Fibroblast of villous mesenchyme (primary cell): ENCODE data around the gene TGM1. TPM values are rescaled to one million over a fixed set of nuclear protein-coding genes. Genes with fewer than 3 reads are reported as not detected.
"Not testable (repeated sequence)": the region's sequence is repeated elsewhere in the genome, so short reads cannot be mapped to it uniquely, and the experiment has no call there.

Experiments
- DNase-seq: peaks from one replicate; pipeline ENCODE4 v3.0.0-alpha.2; 2010; ENCODE audit warnings: low read depth
- H3K4me3 ChIP-seq: 2 replicates; pipeline ENCODE4 v1.5.1; 2011; ENCODE audit warnings: low read depth, mild to moderate bottlenecking, low read length
- CTCF ChIP-seq: IDR thresholded peaks from 2 replicates; pipeline ENCODE4 v1.5.1; 2012; ENCODE audit warnings: low read depth, mild to moderate bottlenecking, low read length; ENCODE audit not compliant: insufficient read depth
- total RNA-seq: library from RNA; depleted of rRNA; stranded (reverse); fragments of >200 nt; gene quantifications from 2 replicates; pipeline ENCODE4 v1.2.3, GENCODE V29; 2012

Gene TGM1
- total RNA-seq, 1 donor, result 2.2 TPM

GRCh38 chr14:24212924-24213865 is 49.8 kb downstream of the TGM1 start, which contains the start of gene CHMP4A:
TSS of gene CHMP4A (minus strand) at chr14:24213488. CDS start at chr14:24213439, 49 bp downstream.
- TF ChIP-seq CTCF, result peak; percentile 26
- DNase-seq, result peak; percentile 99
- H3K4me3 ChIP-seq, result peak within 1 kb of the TSS; percentile 77

- DNase-seq, result no peak
- no peak for TF ChIP-seq CTCF
- H3K4me3 ChIP-seq, result no peak overlapping the region
These were observed 51.7 kb downstream of the TGM1 start for GRCh38 chr14:24211311-24211710.

GRCh38 chr14:24207625-24208024 is 55.4 kb downstream of the TGM1 start:
- DNase-seq, result no peak
- no peak for TF ChIP-seq CTCF
- H3K4me3 ChIP-seq, result no peak overlapping the region

- DNase-seq, result no peak
- no peak for TF ChIP-seq CTCF
- no peak overlapping the region for H3K4me3 ChIP-seq
These were observed 55.8 kb downstream of the TGM1 start for GRCh38 chr14:24207104-24207551.

GRCh38 chr14:24206260-24207103 is 56.5 kb downstream of the TGM1 start:
- no peak for DNase-seq
- no peak for TF ChIP-seq CTCF
- no peak overlapping the region for H3K4me3 ChIP-seq

- no peak for TF ChIP-seq CTCF
- DNase-seq, result no peak
- no peak overlapping the region for H3K4me3 ChIP-seq
These were observed 58.5 kb downstream of the TGM1 start for GRCh38 chr14:24204163-24205146.

- DNase-seq, H3K4me3 ChIP-seq: not testable (repeated sequence)
These were observed 59.6 kb downstream of the TGM1 start for GRCh38 chr14:24203249-24203886.

GRCh38 chr14:24202538-24202937 is 60.4 kb downstream of the TGM1 start:
- not testable (repeated sequence) for H3K4me3 ChIP-seq, DNase-seq
